HEK293T (cell line): Measurements from ENCODE around the gene PLEKHA5.
"Not testable (repeated sequence)": the region's sequence is repeated elsewhere in the genome, so short reads cannot be mapped to it uniquely, and the experiment has no call there.

ENCODE experiments used
- CTCF ChIA-PET: fragments of 350-600 bp; formaldehyde crosslinking; extraction: SDS; loops from one replicate; lab custom pipeline; 2021; ENCODE audit warnings: antibody characterized with exemption, inconsistent platforms; lab: Yijun Ruan, JAX
- POLR2A ChIA-PET: fragments of 350-600 bp; formaldehyde crosslinking; extraction: SDS; loops from one replicate; lab custom pipeline; 2020; ENCODE audit warnings: antibody characterized with exemption, inconsistent platforms; lab: Yijun Ruan, JAX
- DNase-seq: peaks from one replicate; pipeline ENCODE4 v3.0.0; 2012; ENCODE audit warnings: mixed read lengths; ENCODE audit errors: extremely low spot score
- ARNT ChIP-seq: fragments of 450-650 bp; IDR thresholded peaks from 2 replicates; pipeline ENCODE4 v1.6.1; 2017; ENCODE audit warnings: mild to moderate bottlenecking
- BHLHE40 ChIP-seq: fragments of 450-650 bp; IDR thresholded peaks from 2 replicates; pipeline ENCODE4 v1.6.1; 2016; ENCODE audit warnings: mild to moderate bottlenecking, moderate library complexity, borderline replicate concordance
- CTBP1 ChIP-seq: fragments of 450-650 bp; IDR thresholded peaks from 2 replicates; pipeline ENCODE4 v1.6.1; 2016; ENCODE audit warnings: borderline replicate concordance
- ELF4 ChIP-seq: fragments of 450-650 bp; IDR thresholded peaks from 2 replicates; pipeline ENCODE4 v1.6.1; 2017; ENCODE audit warnings: antibody characterized with exemption
- FOXA1 ChIP-seq: fragments of 450-650 bp; IDR thresholded peaks from 2 replicates; pipeline ENCODE4 v1.6.1; 2016; ENCODE audit warnings: mild to moderate bottlenecking
- FOXK2 ChIP-seq: fragments of 450-650 bp; IDR thresholded peaks from 2 replicates; pipeline ENCODE4 v1.6.1; 2016; ENCODE audit warnings: mild to moderate bottlenecking
- FOXM1 ChIP-seq: fragments of 450-650 bp; IDR thresholded peaks from 2 replicates; pipeline ENCODE4 v1.6.1; 2017; ENCODE audit warnings: mild to moderate bottlenecking, borderline replicate concordance
- HDGF ChIP-seq: fragments of 450-650 bp; IDR thresholded peaks from 2 replicates; pipeline ENCODE4 v1.6.1; 2017; ENCODE audit warnings: antibody characterized with exemption, borderline replicate concordance
- L3MBTL2 ChIP-seq: fragments of 450-650 bp; conservative IDR thresholded peaks from 2 replicates; pipeline ENCODE4 v1.6.1; 2016; ENCODE audit warnings: mild to moderate bottlenecking
- LEF1 ChIP-seq: fragments of 450-650 bp; IDR thresholded peaks from 2 replicates; pipeline ENCODE4 v1.6.1; 2017; ENCODE audit warnings: mild to moderate bottlenecking, borderline replicate concordance
- NFRKB ChIP-seq: fragments of 450-650 bp; IDR thresholded peaks from 2 replicates; pipeline ENCODE4 v1.6.1; 2016; ENCODE audit warnings: mild to moderate bottlenecking, moderate library complexity
- SP1 ChIP-seq: fragments of 450-650 bp; IDR thresholded peaks from 2 replicates; pipeline ENCODE4 v1.6.1; 2017
- SUZ12 ChIP-seq: fragments of 450-650 bp; IDR thresholded peaks from 2 replicates; pipeline ENCODE4 v1.6.1; 2016; ENCODE audit warnings: mild to moderate bottlenecking
- TARDBP ChIP-seq: fragments of 450-650 bp; IDR thresholded peaks from 2 replicates; pipeline ENCODE4 v1.6.1; 2016
- ZNF384 ChIP-seq: fragments of 450-650 bp; IDR thresholded peaks from 2 replicates; pipeline ENCODE4 v1.6.1; 2016
- TF ChIP-seq, protein P1 (sequence below): fragments of 450-650 bp; IDR thresholded peaks from 2 replicates; pipeline ENCODE4 v1.6.1; 2016

PLEKHA5 gene

GRCh38 chr12:19322376-19322775 is 192.8 kb downstream of the PLEKHA5 start:
- TF ChIP-seq CTBP1 (no peak), ARNT (no peak), BHLHE40 (no peak), NFRKB (no peak)
- no peak for DNase-seq
- ChIA-PET CTCF (no interaction called here), POLR2A (no interaction called here)

- ChIA-PET CTCF (no interaction called here), POLR2A (no interaction called here)
- TF ChIP-seq FOXA1 = no peak
- no peak for TF ChIP-seq NFRKB
- TF ChIP-seq ZNF384 = no peak
- TF ChIP-seq ELF4 = no peak
- DNase-seq = no peak
Measured at GRCh38 chr12:19323805-19324204, 194.3 kb downstream of the PLEKHA5 start.

GRCh38 chr12:19326102-19326501 is 196.6 kb downstream of the PLEKHA5 start:
- CTCF ChIA-PET = interaction anchor here (0.6 kb wide), 1 partner anchor 33 kb away, joined by 4 read pairs; no protein-coding TSS in a partner anchor
- POLR2A ChIA-PET = no interaction called here

GRCh38 chr12:19332196-19332595 is 202.7 kb downstream of the PLEKHA5 start:
- no peak for TF ChIP-seq SP1
- no peak for TF ChIP-seq FOXM1
- TF ChIP-seq, protein P1, sequence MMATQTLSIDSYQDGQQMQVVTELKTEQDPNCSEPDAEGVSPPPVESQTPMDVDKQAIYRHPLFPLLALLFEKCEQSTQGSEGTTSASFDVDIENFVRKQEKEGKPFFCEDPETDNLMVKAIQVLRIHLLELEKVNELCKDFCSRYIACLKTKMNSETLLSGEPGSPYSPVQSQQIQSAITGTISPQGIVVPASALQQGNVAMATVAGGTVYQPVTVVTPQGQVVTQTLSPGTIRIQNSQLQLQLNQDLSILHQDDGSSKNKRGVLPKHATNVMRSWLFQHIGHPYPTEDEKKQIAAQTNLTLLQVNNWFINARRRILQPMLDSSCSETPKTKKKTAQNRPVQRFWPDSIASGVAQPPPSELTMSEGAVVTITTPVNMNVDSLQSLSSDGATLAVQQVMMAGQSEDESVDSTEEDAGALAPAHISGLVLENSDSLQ = no peak
- TF ChIP-seq BHLHE40 = no peak
- TF ChIP-seq ZNF384 = no peak
- TF ChIP-seq SUZ12 = no peak
- TF ChIP-seq CTBP1 = no peak
- no peak for TF ChIP-seq HDGF
- TF ChIP-seq FOXK2 = no peak
- TF ChIP-seq ELF4 = no peak
- TF ChIP-seq NFRKB = no peak
- TF ChIP-seq TARDBP = no peak
- no peak for TF ChIP-seq LEF1
- no peak for TF ChIP-seq L3MBTL2
- TF ChIP-seq ARNT = no peak
- no peak for TF ChIP-seq FOXA1
- POLR2A ChIA-PET = no interaction called here
- no peak for DNase-seq
- CTCF ChIA-PET = no interaction called here

More at GRCh38 chr12:19326102-19326501, 196.6 kb downstream of the PLEKHA5 start:
- no peak for DNase-seq
- TF ChIP-seq FOXA1 (no peak), NFRKB (no peak), ZNF384 (no peak), BHLHE40 (no peak), ARNT (no peak), FOXK2 (no peak), SUZ12 (no peak), FOXM1 (no peak), HDGF (no peak)

- CTCF ChIA-PET = interaction anchor here (0.6 kb wide), 1 partner anchor 164 kb away, joined by 11 read pairs; no protein-coding TSS in a partner anchor
- DNase-seq = no peak
- POLR2A ChIA-PET = no interaction called here
- TF ChIP-seq NFRKB (no peak), SP1 (no peak), CTBP1 (no peak), HDGF (no peak)
Measured at GRCh38 chr12:19338405-19338804, 208.9 kb downstream of the PLEKHA5 start.

DNA sequence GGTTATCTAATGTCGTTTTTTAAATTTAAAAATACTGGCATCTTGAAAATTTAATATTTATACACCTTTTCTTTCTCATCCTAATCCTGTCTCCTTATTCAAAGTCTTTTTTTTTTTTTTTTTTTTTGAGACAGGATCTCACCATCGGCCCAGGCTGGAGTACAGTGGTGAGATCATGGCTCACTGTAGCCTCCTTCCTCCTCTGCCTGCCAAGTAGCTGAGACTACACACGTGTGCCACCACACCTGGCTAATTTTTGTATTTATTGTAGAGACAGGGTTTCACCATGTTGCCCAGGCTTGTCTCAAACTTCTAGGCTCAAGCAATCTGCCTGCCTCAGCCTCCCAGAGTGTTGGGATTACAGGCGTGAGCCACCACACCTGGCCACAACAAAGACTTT is 221.3 kb downstream of the PLEKHA5 start:
- DNase-seq, POLR2A ChIA-PET: not testable (repeated sequence)
- CTCF ChIA-PET = interaction anchor here (0.6 to 0.7 kb wide), 4 partner anchors 12 to 137 kb away, joined by 3 to 7 read pairs (median 4); no protein-coding TSS in a partner anchor

DNA sequence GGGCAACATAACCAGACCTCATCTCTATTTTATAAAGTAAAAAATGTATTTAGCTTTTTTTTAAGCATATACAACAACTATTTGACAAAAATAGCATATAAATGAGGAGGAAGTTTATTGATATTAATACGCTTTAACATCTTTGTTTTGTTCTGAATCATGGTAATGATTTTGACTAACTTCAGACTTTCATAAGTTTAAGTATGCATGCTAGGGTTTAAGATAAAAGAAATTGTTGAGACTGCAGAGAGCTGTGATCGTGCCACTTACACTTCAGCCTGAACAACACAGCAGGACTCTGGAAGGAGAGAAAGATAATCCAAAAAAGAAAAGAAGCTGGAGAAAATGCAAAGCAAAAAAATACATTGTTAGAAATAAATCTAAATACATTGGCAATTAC is 221.8 kb downstream of the PLEKHA5 start:
- no peak for DNase-seq
- ChIA-PET POLR2A (no interaction called here), CTCF (no interaction called here)
- TF ChIP-seq TARDBP (no peak), NFRKB (no peak), FOXM1 (no peak), LEF1 (no peak), FOXK2 (no peak), L3MBTL2 (no peak), ZNF384 (no peak), SP1 (no peak), FOXA1 (no peak), SUZ12 (no peak), HDGF (no peak), ELF4 (no peak), ARNT (no peak), CTBP1 (no peak)

- ChIA-PET POLR2A (no interaction called here), CTCF (interaction anchor here (0.7 kb wide), 1 partner anchor 8 kb away, joined by 3 read pairs; no protein-coding TSS in a partner anchor)
- TF ChIP-seq CTBP1 (no peak), L3MBTL2 (no peak), HDGF (no peak), LEF1 (no peak), SP1 (no peak), BHLHE40 (no peak), SUZ12 (no peak)
- peak; percentile 23 for DNase-seq
Measured at GRCh38 chr12:19369691-19370148, 240.2 kb downstream of the PLEKHA5 start.
